ENCODE data around the gene SGPL1.
A peak's percentile ranks its signal among the peaks of the same experiment; 100 is the strongest.

Gene SGPL1

DNA sequence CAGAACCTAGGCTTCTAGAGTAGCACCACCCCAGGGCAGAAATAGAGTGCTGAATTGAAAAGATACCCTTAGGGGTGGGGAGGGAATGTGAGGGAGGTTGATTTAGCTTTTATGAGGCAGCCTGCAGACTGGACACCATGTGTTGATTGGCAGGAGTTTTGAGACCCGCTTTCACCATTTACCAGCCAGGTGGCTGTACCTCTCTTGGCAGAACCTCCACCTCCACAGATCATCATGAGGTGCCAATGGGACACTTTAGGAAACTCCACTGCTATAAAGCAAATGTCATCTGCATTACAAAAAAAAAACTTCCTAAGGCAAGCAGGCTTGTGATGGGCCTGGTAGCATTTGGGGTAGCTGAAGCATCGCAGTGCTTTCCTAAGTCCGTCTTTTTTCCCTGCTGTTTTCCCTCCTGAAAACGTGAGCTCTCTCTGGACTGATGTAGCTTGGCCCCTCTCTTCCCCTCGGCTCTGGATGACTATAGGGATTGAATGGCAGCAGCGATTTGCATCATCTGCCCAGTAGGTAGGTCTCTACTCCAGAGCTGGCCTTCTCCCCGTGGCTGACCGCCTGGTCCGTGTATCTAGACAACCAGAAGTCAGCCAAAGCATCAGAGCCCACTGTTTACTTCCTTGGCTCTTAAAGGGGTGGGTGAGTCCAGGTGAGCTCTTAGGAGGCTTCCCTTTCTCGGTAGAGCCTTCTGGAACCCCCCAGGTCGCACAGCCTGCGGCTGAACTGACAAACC, 71.3 kb downstream of the SGPL1 start:
- no peak for DNase-seq

DNA sequence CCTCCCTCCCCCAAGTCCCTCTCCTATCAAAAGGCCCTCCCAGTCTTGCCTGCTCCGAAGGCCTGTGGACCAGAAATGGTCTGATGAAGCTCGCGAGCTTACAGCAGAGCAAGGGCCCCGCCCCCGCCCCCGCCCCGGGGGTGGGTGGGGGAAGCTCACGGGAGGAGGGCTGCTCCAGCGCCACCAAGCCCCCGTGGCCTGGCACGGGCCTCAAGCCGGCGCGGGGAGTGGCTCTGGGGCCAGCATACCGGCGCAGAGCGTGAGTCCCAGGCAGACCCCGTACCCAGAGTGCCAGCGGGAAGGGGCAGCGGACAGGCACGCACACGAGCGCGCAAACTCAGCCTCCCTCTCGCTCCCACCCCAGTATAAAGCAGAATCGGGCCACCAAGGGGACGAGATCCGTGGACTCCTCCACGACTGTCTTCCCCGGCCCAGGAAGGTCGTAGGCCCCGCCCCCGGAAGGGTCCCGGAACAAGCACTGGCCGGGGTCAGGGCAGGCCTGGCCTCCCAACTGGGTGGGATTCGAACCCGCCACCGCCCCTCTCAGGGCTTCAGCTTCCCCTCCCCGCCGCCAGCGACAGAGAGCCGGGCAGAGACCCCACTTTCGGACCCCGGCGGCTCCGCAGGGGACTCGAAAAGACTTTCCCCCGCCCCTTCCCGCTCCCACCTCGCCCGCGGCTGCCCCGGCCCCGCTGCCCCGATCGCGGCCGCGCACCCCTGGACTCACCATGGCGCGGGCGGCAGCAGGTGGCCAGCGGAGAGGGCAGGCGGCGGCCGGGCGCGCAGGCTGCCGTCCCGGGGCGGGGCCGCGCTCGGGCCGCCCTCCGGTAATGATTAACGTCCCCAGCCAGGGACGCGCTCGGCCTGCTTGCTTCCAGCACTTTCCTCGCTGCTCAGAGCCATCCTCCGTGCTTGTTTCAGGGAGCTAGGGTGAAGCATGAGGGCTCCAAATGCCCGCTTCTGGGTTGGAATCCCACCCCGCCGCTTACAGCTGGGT, 72.4 kb downstream of the SGPL1 start, which contains the start of gene PCBD1:
PCBD1 (minus strand) TSS at position 762 of the 997 bp plus-strand sequence; CDS start at position 730, 32 bp downstream.
- DNase-seq, result peak; percentile 27 to 68 (median 60)

GRCh38 chr10:70889291-70889690, 73.5 kb downstream of the SGPL1 start:
- no peak for DNase-seq

DNA sequence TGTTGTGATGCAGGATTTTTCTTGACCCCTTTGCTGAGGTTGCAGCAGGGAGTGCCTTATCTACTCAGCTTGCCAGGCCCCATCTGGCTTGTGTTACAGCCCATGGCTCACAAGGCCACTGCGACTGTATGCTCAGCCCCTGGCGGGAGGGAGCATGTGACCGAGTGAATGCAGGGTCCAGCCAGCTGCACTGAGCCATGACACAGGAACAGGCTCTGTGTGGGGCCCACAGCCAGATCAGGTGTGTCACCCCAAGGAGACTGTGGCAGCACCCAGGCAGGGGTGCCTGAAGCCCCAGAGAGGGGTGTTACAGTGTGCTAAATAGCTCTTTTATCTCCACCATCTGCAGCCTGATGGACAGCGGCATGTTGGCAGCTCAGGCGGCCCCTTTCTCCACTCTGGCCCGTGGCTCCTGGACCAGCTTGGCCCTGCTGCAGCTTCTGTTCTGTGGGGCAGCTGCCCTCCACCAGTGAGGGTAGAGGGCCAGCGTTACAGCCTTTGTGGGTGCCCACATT, 75.2 kb downstream of the SGPL1 start:
- no peak for DNase-seq

- no peak for DNase-seq
Observed at GRCh38 chr10:70891627-70892026, 75.9 kb downstream of the SGPL1 start.

- DNase-seq, result no peak
Observed at GRCh38 chr10:70892631-70893030, 76.9 kb downstream of the SGPL1 start.

DNA sequence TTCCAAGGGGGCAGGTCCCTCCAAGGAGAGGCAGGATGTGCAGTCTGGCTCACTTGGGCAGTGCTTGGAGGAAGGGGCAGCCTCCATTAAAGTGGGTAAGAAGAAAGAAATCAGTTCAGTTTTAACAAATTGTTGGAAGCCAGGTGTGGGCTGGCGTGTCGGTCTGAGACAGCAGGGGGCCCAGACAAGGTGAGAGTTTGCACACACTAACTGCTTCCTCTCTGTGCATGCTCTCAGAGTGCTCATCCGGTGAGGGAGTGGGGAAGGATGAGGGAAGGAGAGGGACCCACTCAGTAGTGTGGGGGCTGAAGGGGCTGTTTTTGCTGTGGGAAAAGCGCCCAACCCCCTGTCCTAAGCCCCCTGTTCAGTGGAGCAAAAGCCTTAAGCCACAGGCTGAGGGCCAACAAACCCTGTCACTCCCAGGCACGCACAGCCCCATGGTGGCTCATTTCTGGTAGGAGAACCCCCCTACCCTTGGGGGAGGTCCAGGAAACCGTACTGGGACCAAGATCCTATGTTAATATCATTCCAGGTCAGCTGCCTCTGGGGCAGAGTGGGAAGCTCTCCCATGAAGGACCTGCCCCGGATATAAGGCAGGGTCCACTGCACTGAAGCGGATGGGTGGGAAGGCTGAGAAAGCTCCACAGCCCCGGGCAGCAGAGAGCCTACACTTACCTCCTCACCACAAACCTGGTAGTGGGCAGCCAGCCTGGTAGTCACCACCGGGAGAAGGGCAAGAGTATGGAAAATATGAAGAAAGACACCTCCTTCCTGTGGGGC, 77.7 kb downstream of the SGPL1 start:
- DNase-seq, result no peak

- DNase-seq, result no peak
Observed at GRCh38 chr10:70894416-70894815, 78.7 kb downstream of the SGPL1 start.

- no peak for DNase-seq
Observed at GRCh38 chr10:70896551-70896950, 80.8 kb downstream of the SGPL1 start.

DNA sequence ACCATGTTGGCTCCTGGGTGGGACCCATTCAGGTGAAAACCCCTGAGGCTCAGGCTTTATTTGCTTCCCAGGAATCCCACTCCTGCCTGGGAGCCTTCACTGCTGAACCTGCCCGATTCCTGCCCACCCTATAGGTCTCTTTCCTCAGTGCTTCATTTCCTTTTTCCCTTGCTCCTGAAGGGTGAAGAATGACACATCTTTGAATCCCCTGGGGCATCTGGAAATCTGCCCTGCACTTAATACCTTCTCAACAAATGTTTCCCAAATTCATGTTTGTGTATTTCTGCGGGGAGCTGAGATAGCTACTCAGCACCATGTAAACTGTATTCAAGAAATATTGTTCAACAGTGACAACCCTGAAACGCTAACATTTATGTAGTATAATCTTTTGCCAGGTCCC, 82.9 kb downstream of the SGPL1 start:
- DNase-seq, result no peak

- no peak for DNase-seq
Observed at GRCh38 chr10:70899096-70899495, 83.3 kb downstream of the SGPL1 start.

DNA sequence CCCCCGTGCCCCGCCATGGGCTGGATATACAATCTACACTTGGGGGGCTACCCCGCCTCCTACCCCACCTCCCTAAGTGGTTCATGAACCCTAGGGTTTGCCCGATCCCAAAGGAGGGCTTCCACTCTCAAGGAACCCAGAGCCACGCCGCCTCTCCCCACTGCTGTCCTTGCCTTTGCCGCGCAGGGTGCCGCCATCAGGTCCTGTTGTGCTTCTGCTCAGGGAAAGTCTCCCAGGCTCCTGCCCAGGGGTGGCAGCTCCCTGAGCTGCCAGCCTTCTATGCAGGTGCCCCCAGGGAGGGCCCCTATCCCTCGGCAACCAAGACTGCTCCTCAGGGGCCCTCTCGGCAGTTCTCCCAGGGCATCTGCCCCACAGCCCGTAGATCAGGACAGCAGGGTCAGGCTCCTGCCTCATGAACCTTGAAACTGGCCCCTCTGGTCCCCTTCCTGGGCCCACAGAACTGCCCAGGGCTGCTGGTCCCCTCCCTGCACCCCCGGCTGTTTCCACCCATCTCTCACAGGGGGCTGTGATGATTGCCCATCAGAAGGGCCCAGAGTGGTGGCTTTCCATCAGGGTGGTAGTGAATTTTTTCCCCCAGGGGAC, 85.6 kb downstream of the SGPL1 start:
- no peak for DNase-seq

- DNase-seq, result no peak
Observed at GRCh38 chr10:70902661-70903261, 87.0 kb downstream of the SGPL1 start.

DNA sequence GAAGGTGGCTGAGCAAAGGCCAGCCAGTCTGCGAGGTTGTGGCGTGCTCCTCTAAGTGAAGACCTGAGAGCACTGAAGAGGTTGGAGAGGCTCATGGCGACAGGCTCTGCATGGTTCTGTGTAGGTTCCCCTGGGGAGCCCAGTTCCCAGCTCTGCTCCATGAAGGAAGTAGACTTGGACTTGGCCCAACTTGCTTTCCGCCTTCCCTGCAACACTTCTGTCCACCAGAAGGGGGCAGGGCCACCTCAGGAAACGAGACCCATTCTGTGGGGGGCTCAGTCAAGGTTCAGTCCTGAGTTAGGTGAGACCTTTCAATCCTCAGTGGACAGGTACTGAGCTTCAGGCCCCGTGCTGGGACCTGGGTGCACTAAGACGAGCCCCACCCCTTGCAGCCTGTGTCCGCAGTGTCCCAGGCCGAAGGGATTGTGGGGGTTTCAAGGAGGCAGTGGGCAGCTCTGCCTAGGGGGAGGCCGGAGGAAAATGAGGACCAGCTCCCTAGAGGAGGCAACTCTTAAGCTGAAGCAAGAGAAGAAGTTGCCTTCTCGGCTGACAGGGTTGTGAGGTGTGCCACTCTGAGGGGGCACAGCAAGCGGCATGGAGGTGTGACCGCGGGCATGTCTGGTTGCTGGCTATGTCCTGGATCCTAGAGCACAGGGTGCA, 87.6 kb downstream of the SGPL1 start:
- peak in 1 of 6 experiments; percentile 1 for DNase-seq

DNA sequence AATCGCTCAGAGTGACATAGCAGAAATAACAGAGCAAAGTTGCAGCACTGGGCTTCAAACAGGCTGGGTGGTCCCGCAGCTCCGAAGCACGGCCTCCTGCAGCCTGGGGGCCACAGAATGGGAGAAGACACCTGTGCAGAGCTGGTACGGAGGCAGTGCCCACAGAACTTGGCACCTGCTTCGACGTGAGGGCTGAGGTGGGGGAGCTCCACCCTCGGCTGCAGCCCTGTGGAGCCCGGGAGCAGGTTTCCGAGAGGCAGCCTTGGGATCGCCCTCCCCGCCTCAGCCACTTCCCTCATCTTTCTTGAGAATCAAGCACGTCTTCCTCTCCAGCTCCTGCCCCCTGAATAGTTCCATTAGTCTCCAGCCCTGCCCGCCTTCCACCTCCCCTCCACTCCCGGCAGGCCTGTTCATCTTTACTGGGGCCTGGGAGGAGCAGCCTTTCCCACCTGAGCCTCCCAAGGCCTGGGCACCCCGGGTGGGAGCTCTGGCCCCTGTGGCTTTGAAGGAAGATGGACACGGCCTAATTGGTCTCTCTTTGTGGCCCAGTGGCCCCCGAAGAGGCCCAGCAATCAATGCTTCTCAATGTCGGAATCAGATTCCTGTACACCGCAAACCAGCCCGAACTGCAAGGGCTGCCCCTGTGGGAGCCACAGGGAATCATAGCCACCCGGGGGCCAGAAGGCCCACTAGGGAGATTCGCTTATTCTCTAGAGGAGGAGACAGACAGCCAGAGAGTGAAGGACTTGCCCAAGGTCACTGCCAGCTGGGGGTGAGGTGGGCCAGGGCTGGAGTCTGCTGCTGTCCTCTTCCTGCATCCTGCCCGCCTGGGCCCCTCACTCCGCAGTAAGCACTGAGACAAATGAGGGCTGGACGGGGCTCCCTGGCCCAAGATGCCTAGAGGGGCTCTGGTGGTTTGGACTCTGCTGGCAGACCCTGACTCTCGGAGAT, 89.6 kb downstream of the SGPL1 start:
- no peak for DNase-seq

DNA sequence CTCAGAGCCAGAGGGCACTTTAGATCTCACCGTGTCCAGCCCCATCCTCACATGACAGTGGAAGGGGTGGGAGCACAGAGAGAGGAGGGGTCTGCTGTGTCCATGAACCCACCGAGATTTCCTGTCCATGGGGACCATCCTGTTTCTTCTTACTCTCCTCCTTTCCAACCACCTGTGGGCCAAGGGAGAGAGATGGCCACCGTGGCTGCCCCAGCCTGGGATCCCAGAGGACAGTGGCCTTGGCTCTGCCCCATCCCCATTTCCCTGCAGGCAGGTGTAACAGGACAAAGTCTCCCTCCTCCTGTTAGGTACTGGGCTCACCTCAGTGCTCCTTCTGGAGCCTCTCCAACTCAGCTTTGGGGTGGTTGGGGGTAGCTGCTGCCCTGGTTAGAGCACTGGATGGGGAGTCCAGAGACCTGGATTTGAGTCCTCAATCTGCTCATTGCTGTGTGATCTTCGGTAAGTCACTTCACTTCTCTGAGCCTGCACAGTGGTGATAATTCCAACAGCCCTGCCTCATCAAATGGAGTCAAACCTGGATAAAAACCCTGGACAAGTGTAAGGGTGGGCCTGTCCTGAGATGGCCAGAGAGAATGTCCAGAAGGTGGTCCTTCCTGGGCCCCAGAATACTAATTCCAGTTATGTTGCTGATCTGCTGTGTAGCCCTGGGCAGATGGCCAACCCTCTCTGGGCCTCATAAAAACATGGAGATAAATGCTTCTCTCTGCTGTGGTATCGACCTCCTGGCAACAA, 90.5 kb downstream of the SGPL1 start:
- DNase-seq, result no peak

DNA sequence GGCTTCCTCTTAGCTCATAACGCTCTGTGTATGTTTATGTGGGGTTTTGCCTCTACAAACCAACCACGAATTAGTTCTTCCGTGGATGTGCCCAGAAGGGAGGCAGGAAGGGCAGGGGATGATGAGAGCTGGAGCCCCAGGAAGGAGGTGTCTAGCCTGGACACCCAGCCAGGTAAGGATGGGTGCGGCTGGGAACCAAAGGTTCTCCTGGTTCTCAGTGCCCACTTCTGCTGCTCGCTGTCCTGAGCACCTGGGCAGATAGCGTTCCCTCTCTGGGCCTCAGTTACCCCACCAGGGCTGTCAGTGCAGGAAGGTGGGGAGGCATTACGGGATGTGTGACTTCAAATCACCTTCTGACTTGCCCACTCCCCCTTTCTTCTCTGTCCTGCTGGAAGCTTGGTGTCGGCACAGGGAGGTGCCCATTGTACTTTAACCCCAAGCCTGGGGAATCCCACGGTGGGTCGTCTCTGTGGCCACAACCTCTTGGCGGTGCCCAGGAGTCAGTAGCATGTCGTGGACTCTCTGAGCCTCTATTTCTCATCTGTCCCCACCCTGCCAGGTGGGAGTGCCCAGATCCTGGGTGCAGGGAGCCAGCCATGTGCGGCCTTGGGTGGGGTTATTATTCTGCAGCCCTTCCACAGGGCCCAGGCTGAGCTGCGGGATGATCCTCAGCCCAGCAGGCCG, 91.3 kb downstream of the SGPL1 start:
- DNase-seq, result no peak

GRCh38 chr10:70907637-70908405, 92.1 kb downstream of the SGPL1 start:
- DNase-seq, result no peak
